D721Med (cell line): ENCODE results near the gene PRMT3.
"Not testable (repeated sequence)": the region's sequence is repeated elsewhere in the genome, so short reads cannot be mapped to it uniquely, and the experiment has no call there.

Experiments used
- DNase-seq: peaks from one replicate; pipeline ENCODE4 v3.0.0; 2011; ENCODE audit warnings: low spot score; ENCODE audit not compliant: insufficient read length
- FAIRE-seq: peaks from 2 replicates; lab custom pipeline; 2011; peaks lifted over from hg19 to GRCh38; lab: Jason Lieb, UNC
- TF ChIP-seq, protein P1 (sequence below): IDR thresholded peaks from 2 replicates; pipeline ENCODE4 v1.5.1; 2012; ENCODE audit warnings: mild to moderate bottlenecking, control low read depth; ENCODE audit not compliant: insufficient read depth; ENCODE audit errors: missing control alignments

The PRMT3 gene

DNA sequence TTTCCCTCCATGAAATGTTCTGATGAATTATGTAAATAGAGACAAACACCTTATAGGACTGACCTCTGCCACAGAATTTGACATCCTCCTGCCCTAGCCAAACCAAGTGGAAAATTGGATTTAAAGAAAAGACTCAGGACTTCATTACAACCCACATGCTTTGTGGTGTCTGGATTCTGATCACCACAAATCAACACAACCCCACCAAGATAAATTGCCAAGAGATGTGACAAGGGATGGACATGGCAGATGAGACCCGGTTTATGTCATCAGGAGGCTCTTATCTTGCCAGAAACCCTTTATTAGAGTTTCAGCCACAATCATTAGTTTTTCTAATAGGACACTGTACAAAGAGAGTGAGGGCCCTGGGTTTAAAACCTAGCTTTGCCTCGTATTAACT lies 154.0 kb downstream of the PRMT3 start:
- TF ChIP-seq, protein P1, sequence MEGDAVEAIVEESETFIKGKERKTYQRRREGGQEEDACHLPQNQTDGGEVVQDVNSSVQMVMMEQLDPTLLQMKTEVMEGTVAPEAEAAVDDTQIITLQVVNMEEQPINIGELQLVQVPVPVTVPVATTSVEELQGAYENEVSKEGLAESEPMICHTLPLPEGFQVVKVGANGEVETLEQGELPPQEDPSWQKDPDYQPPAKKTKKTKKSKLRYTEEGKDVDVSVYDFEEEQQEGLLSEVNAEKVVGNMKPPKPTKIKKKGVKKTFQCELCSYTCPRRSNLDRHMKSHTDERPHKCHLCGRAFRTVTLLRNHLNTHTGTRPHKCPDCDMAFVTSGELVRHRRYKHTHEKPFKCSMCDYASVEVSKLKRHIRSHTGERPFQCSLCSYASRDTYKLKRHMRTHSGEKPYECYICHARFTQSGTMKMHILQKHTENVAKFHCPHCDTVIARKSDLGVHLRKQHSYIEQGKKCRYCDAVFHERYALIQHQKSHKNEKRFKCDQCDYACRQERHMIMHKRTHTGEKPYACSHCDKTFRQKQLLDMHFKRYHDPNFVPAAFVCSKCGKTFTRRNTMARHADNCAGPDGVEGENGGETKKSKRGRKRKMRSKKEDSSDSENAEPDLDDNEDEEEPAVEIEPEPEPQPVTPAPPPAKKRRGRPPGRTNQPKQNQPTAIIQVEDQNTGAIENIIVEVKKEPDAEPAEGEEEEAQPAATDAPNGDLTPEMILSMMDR: no peak
- DNase-seq (no peak), FAIRE-seq (no peak)

DNA sequence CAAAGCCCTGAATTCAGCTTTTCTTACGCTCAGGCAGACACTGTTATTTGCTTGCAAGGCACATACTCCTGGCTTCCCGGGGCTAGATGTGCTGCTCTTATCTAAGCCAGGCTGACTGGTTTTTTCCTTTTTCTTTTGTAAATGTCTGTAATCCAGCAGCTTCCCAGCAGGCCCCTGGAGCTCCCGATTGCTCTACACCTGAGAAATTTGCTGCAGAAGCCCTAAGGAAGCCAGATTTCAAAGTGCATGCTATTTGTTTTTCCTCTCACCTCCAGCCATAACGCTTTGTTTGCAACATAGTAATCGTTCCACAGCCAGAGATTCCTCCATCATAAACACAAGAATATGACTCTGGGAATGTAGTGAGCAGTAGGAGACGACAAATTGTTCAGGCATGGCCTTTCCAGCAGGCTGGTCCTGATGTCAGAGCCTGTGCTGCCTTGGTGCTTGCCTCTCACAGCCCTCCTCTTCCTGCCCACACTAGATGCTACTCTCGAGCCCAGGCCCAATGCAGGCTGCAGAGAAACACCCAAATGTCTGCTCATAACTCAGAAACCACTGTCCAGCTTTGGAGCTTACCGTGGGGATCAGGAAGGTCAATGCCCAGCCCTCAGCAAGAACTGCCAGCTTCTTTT lies 157.2 kb downstream of the PRMT3 start:
- DNase-seq (no peak), FAIRE-seq (no peak)
- TF ChIP-seq, protein P1: no peak

DNA sequence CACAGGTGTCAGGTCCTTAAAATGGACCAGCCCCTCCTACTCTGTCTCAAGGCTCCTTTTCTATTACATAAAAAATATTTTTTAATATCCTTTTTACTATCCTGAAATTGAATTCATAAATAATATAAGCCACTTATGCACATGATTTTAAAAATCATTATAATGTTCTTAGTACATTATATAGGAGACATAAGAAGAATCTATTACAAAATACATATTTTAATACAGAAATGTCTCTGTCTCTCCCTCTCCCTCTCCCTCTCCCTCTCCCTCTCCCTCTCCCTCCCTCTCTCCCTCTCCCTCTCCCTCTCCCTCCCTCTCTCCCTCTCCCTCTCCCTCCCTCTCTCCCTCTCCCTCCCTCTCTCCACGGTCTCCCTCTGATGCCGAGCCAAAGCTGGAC lies 159.9 kb downstream of the PRMT3 start:
- FAIRE-seq (no peak), DNase-seq (no peak)
- TF ChIP-seq, protein P1: no peak

DNA sequence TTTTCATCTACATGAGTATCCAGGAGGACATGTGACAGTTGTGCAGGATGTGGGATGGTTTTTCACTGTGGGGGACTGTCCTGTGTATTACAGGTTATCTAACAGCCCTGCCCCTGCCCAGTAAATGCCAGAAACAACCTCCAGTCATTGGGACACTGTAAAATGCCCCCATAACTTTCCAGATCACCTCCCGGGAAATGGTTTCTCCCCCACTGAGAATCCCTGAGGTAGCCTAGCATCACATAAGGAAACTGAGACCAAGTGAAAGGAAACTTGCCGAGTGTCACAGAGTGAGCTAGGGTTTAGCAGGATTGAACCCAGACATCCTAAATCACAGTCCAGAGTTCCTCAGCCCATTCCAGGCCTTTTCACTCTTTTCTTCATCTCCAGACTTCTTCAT lies 163.6 kb downstream of the PRMT3 start:
- FAIRE-seq (no peak), DNase-seq (no peak)
- TF ChIP-seq, protein P1: no peak

DNA sequence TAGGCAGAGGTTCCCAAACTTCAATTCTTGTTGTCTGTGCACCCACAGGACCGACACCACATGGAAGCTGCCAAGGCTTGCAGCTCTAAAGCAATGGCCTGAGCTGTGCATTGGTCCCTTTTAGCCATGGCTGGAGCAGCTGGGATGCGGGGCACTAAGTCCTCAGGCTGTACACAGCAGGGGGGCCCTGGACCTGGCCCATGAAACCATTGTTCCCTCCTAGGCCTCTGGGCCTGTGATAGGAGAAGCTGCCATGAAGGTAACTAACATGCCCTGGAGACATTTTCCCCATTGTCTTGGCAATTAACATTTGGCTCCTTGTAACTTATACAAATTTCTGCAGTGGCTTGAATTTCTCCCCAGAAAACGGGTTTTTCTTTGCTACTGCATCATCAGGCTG lies 168.3 kb downstream of the PRMT3 start:
- FAIRE-seq (no peak), DNase-seq (no peak)
- TF ChIP-seq, protein P1: no peak

DNA sequence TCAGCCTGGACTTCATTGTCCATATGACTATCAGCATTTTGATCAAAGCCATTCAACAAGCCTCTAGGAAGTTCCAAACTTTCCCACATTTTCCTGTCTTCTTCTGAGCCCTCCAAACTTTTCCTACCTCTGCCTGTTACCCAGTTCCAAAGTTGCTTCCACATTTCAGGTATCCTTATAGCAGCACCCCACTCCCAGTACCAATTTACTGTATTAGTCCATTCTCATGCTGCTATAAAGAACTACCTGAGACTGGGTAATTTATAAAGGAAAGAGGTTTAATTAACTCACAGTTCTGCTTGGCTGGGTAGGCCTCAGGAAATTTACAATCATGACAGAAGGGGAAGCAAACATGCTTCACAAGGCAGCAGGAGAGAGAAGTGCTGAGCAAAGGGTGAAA lies 168.9 kb downstream of the PRMT3 start:
- FAIRE-seq, DNase-seq: not testable (repeated sequence)

DNA sequence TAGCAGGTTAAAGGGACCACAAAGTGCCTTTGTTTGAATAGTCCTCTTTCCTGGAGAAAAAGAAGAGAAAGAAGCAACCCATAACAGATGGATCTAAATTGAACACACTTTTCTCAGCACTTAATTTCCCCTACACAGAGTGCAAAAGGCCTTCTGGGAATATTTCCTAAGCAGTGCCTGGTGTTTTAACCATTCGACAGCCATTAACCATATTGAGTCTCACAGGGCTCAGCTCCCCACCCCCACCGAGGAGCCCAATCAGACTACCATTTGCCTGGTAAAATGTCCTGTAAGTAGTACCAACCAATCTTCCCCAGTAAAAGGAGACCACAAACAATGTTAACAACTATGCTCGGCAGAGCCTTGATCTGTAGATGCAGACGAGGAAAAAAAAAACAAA lies 171.2 kb downstream of the PRMT3 start:
- TF ChIP-seq, protein P1: no peak
- no peak for FAIRE-seq
- DNase-seq: no peak
